A549 (cell line): ENCODE measurements around the gene CR1L.

Experiments
- CEBPB ChIP-seq, 2 experiments: fragments of >200 bp in 1 of 2; sonication (Bioruptor Twin) in 1 of 2; formaldehyde crosslinking in 1 of 2; IDR thresholded peaks; 2 replicates each; pipeline ENCODE4 v1.6.1; 2012 to 2016
- FOSL2 ChIP-seq, 2 experiments: fragments of 450-650 bp in 1 of 2; fragments of >200 bp in 1 of 2; sonication (Bioruptor Twin) in 1 of 2; formaldehyde crosslinking; IDR thresholded peaks; 2 replicates each; pipeline versions ENCODE4 v1.5.0 to v1.6.1; 2016 to 2020; ENCODE audit warnings: mild to moderate bottlenecking in 1 of 2, moderate library complexity in 1 of 2
- KDM1A ChIP-seq: fragments of 200-600 bp; sonication (generic); IDR thresholded peaks from 2 replicates; pipeline ENCODE4 v1.6.1; 2016; ENCODE audit warnings: low read depth, mild to moderate bottlenecking
- KDM5A ChIP-seq: fragments of 200-600 bp; sonication (generic); IDR thresholded peaks from 2 replicates; pipeline ENCODE4 v1.6.1; 2016; ENCODE audit warnings: antibody characterized with exemption, mild to moderate bottlenecking
- POLR2A ChIP-seq: IDR thresholded peaks from 2 replicates; pipeline ENCODE4 v1.6.1; 2012; ENCODE audit warnings: mild to moderate bottlenecking, low read length
- POLR2AphosphoS2 ChIP-seq: conservative IDR thresholded peaks from 2 replicates; pipeline ENCODE4 v1.6.1; 2012; ENCODE audit warnings: low read length, improper control_type of control experiment, inconsistent platforms
- SMC3 ChIP-seq: fragments of >200 bp; sonication (Bioruptor Twin); formaldehyde crosslinking; IDR thresholded peaks from 3 replicates; pipeline ENCODE4 v1.6.1; 2018; ENCODE audit warnings: inconsistent platforms
- TF ChIP-seq, protein P1 (sequence below): IDR thresholded peaks from 2 replicates; pipeline ENCODE4 v1.6.1; 2012
- TF ChIP-seq, protein P2 (sequence below): fragments of >200 bp; sonication (Bioruptor Twin); formaldehyde crosslinking; IDR thresholded peaks from 3 replicates; pipeline ENCODE4 v1.5.1; 2016

DNA sequence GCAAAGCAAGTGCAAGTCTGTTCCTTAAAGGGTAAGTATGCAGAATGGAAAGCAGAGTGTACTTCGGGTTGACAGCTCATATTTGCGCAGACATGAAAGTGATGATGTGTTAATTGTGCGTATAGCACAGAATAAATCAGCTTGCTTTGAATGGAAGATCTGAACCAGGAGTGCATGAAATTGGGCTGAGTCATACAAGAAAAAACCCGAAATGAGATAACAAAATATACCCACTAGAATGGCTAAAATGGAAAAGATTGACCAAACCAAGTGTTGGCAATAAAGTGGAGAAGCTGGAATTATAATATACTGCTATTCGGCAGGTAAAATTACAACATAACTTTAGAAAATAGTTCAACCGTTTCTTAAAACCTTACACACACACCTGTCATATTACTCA is 28.5 kb downstream of the CR1L start:
- TF ChIP-seq SMC3 (no peak), KDM1A (no peak), KDM5A (no peak), POLR2A (no peak), CEBPB (IDR thresholded peaks at IDR 0.05) (no peak), FOSL2 (IDR thresholded peaks at IDR 0.05) (no peak), FOSL2 (CRISPR knock-in tag; IDR thresholded peaks at IDR 0.05) (no peak), POLR2AphosphoS2 (no peak)
- TF ChIP-seq, protein P1, sequence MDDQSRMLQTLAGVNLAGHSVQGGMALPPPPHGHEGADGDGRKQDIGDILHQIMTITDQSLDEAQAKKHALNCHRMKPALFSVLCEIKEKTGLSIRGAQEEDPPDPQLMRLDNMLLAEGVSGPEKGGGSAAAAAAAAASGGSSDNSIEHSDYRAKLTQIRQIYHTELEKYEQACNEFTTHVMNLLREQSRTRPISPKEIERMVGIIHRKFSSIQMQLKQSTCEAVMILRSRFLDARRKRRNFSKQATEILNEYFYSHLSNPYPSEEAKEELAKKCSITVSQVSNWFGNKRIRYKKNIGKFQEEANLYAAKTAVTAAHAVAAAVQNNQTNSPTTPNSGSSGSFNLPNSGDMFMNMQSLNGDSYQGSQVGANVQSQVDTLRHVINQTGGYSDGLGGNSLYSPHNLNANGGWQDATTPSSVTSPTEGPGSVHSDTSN, result no peak
- TF ChIP-seq, protein P2, sequence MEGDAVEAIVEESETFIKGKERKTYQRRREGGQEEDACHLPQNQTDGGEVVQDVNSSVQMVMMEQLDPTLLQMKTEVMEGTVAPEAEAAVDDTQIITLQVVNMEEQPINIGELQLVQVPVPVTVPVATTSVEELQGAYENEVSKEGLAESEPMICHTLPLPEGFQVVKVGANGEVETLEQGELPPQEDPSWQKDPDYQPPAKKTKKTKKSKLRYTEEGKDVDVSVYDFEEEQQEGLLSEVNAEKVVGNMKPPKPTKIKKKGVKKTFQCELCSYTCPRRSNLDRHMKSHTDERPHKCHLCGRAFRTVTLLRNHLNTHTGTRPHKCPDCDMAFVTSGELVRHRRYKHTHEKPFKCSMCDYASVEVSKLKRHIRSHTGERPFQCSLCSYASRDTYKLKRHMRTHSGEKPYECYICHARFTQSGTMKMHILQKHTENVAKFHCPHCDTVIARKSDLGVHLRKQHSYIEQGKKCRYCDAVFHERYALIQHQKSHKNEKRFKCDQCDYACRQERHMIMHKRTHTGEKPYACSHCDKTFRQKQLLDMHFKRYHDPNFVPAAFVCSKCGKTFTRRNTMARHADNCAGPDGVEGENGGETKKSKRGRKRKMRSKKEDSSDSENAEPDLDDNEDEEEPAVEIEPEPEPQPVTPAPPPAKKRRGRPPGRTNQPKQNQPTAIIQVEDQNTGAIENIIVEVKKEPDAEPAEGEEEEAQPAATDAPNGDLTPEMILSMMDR, result no peak
